H1 (cell line): ENCODE measurements around the gene CACNG1. TPM values are rescaled to one million over a fixed set of nuclear protein-coding genes. Genes with fewer than 3 reads are reported as not detected.
"Not testable (repeated sequence)": the region's sequence is repeated elsewhere in the genome, so short reads cannot be mapped to it uniquely, and the experiment has no call there.

ENCODE experiments used
- CTCF ChIA-PET: fragments of 300-600 bp; sonication (Branson Sonifier 250); formaldehyde crosslinking; loops from one replicate; lab custom pipeline; 2021; ENCODE audit not compliant: partially characterized antibody; lab: Charles Lee
- POLR2A ChIA-PET: fragments of 300-600 bp; sonication (Branson Sonifier 250); formaldehyde crosslinking; loops from one replicate; lab custom pipeline; 2021; ENCODE audit warnings: inconsistent platforms; ENCODE audit not compliant: partially characterized antibody; lab: Charles Lee
- DNase-seq, 2 experiments: peaks; one replicate each; pipeline versions ENCODE4 v3.0.0 to v3.0.0-alpha.2; 2010 to 2022; ENCODE audit warnings: low spot score in 2 of 2, low read depth in 1 of 2, mixed read lengths in 1 of 2
- FAIRE-seq: peaks from 2 replicates; lab custom pipeline; 2011; peaks lifted over from hg19 to GRCh38; lab: Jason Lieb, UNC
- H2AFZ ChIP-seq: 2 replicates; pipeline ENCODE4 v1.8.1; 2012; ENCODE audit warnings: low read length, inconsistent platforms
- H2AK5ac ChIP-seq: 2 replicates; pipeline ENCODE4 v1.6.1; 2013; ENCODE audit warnings: low read depth, low read length
- H2BK120ac ChIP-seq: replicated peaks from 2 replicates; pipeline ENCODE3; 2013; ENCODE audit warnings: low read depth, low read length, inconsistent platforms
- H2BK12ac ChIP-seq: 2 replicates; pipeline ENCODE4 v1.6.1; 2013; ENCODE audit warnings: low read depth, low read length
- H2BK15ac ChIP-seq: 2 replicates; pipeline ENCODE4 v1.6.1; 2013; ENCODE audit warnings: low read length
- H2BK20ac ChIP-seq: 2 replicates; pipeline ENCODE4 v1.6.1; 2013; ENCODE audit warnings: low read length
- H2BK5ac ChIP-seq: 2 replicates; pipeline ENCODE4 v1.6.1; 2013; ENCODE audit warnings: low read depth, low read length
- H3K14ac ChIP-seq: 2 replicates; pipeline ENCODE4 v1.6.1; 2013; ENCODE audit warnings: inconsistent platforms; ENCODE audit not compliant: insufficient read length
- H3K18ac ChIP-seq: 2 replicates; pipeline ENCODE4 v1.6.1; 2013; ENCODE audit warnings: low read length; ENCODE audit errors: extremely low read depth
- H3K23ac ChIP-seq: 2 replicates; pipeline ENCODE4 v1.6.1; 2013; ENCODE audit warnings: inconsistent platforms; ENCODE audit not compliant: insufficient read length
- H3K23me2 ChIP-seq: 2 replicates; pipeline ENCODE4 v1.6.1; 2013; ENCODE audit warnings: low read depth, low read length
- H3K27ac ChIP-seq: 2 replicates; pipeline ENCODE4 v1.6.1; 2011; ENCODE audit warnings: low read depth, low read length, inconsistent platforms
- H3K27me3 ChIP-seq, 4 experiments: replicated peaks in 1 of 4; 1 replicate in 1 of 4; 2 replicates in 3 of 4; pipeline versions ENCODE4 v1.6.1 to v1.8.1; 2011 to 2013; ENCODE audit warnings: low read length in 3 of 4, mild to moderate bottlenecking in 3 of 4, inconsistent platforms in 2 of 4, mixed read lengths in 2 of 4, moderate library complexity in 1 of 4; ENCODE audit not compliant: control insufficient read depth in 3 of 4, insufficient read depth in 3 of 4; ENCODE audit errors: extremely low read depth in 1 of 4
- H3K36me3 ChIP-seq, 4 experiments: 2 replicates each; pipeline versions ENCODE4 v1.6.1 to v1.8.1; 2011 to 2013; ENCODE audit warnings: mild to moderate bottlenecking in 4 of 4, low read length in 3 of 4, moderate library complexity in 2 of 4, control low read depth in 1 of 4, inconsistent platforms in 1 of 4; ENCODE audit not compliant: insufficient read depth in 4 of 4, control insufficient read depth in 2 of 4
- H3K4ac ChIP-seq: replicated peaks from 2 replicates; pipeline ENCODE3; 2013; ENCODE audit warnings: low read length, low read depth, mixed read lengths, inconsistent platforms; ENCODE audit not compliant: insufficient read length
- H3K4me1 ChIP-seq, 4 experiments: replicated peaks in 1 of 4; 1 replicate in 1 of 4; 2 replicates in 3 of 4; pipeline versions ENCODE4 v1.6.1 to v1.8.1; 2011 to 2013; ENCODE audit warnings: low read length in 3 of 4, inconsistent platforms in 2 of 4, mixed read lengths in 1 of 4; ENCODE audit not compliant: insufficient read depth in 4 of 4, control insufficient read depth in 3 of 4
- H3K4me2 ChIP-seq, 2 experiments: 2 replicates each; pipeline versions ENCODE4 v1.6.1 to v1.8.1; 2011 to 2013; ENCODE audit warnings: low read depth in 2 of 2, low read length in 2 of 2, control low read depth in 1 of 2, inconsistent platforms in 1 of 2, mild to moderate bottlenecking in 1 of 2; ENCODE audit not compliant: insufficient read depth in 1 of 2
- H3K4me3 ChIP-seq, 4 experiments: fragments of 200-600, 300-600 bp in 1 of 4; sonication (generic), shearing (Covaris generic), sonication (Bioruptor Twin) in 1 of 4; 2 replicates each; pipeline versions ENCODE4 v1.5.1 to v1.8.1; 2011 to 2016; ENCODE audit warnings: low read length in 4 of 4, low read depth in 3 of 4, control low read depth in 2 of 4, inconsistent platforms in 2 of 4, mild to moderate bottlenecking in 2 of 4, mixed read lengths in 1 of 4, moderate library complexity in 1 of 4; ENCODE audit not compliant: insufficient read depth in 2 of 4; ENCODE audit errors: extremely low read depth in 1 of 4
- H3K56ac ChIP-seq: replicated peaks from 2 replicates; pipeline ENCODE3; 2013; ENCODE audit warnings: low read depth, mild to moderate bottlenecking, mixed read lengths, low read length, inconsistent platforms; ENCODE audit not compliant: insufficient read length
- H3K79me1 ChIP-seq: 2 replicates; pipeline ENCODE4 v1.6.1; 2013; ENCODE audit warnings: low read depth, low read length, control low read depth
- H3K79me2 ChIP-seq, 2 experiments: 2 replicates each; pipeline versions ENCODE4 v1.6.1 to v1.8.1; 2012 to 2013; ENCODE audit warnings: low read length in 2 of 2, mild to moderate bottlenecking in 2 of 2, inconsistent platforms in 1 of 2; ENCODE audit not compliant: insufficient read depth in 2 of 2, control insufficient read depth in 1 of 2
- H3K9ac ChIP-seq, 4 experiments: replicated peaks in 1 of 4; 1 replicate in 1 of 4; 2 replicates in 3 of 4; pipeline versions ENCODE4 v1.6.1 to v1.8.1; 2011 to 2013; ENCODE audit warnings: low read depth in 3 of 4, low read length in 3 of 4, control low read depth in 2 of 4, mild to moderate bottlenecking in 2 of 4, moderate library complexity in 2 of 4, inconsistent platforms in 1 of 4; ENCODE audit errors: extremely low read depth in 1 of 4
- H3K9me3 ChIP-seq, 2 experiments: 2 replicates each; pipeline versions ENCODE4 v1.6.1 to v1.8.1; 2012 to 2013; ENCODE audit warnings: mild to moderate bottlenecking in 2 of 2, moderate library complexity in 2 of 2, control low read depth in 1 of 2, inconsistent platforms in 1 of 2, low read depth in 1 of 2, low read length in 1 of 2, mixed read lengths in 1 of 2; ENCODE audit not compliant: insufficient read depth in 2 of 2
- H4K20me1 ChIP-seq, 2 experiments: replicated peaks in 1 of 2; 2 replicates each; pipeline versions ENCODE3 to v1.8.1; 2011 to 2013; ENCODE audit warnings: inconsistent platforms in 2 of 2, low read length in 2 of 2, mild to moderate bottlenecking in 1 of 2; ENCODE audit not compliant: insufficient read depth in 2 of 2, control insufficient read depth in 1 of 2
- H4K5ac ChIP-seq: 2 replicates; pipeline ENCODE4 v1.6.1; 2013; ENCODE audit warnings: low read length, low read depth, mixed read lengths, inconsistent platforms; ENCODE audit not compliant: insufficient read length
- H4K8ac ChIP-seq: 2 replicates; pipeline ENCODE4 v1.8.0; 2013; ENCODE audit warnings: mild to moderate bottlenecking, moderate library complexity, low read length, inconsistent platforms; ENCODE audit not compliant: insufficient read depth; ENCODE audit errors: extremely low read depth
- H4K91ac ChIP-seq: replicated peaks from 2 replicates; pipeline ENCODE3; 2013; ENCODE audit warnings: low read length, mixed read lengths, inconsistent platforms; ENCODE audit not compliant: insufficient read length
- ASH2L ChIP-seq: fragments of 200-600, 300-600 bp; sonication (generic); IDR thresholded peaks from one replicate; pipeline ENCODE4 v1.7.1; 2017; ENCODE audit warnings: low read length
- CHD2 ChIP-seq: IDR thresholded peaks from 2 replicates; pipeline ENCODE4 v1.6.1; 2012; ENCODE audit warnings: low read length, improper control_type of control experiment
- CREB1 ChIP-seq: IDR thresholded peaks from 2 replicates; pipeline ENCODE4 v1.6.1; 2012; ENCODE audit warnings: inconsistent platforms
- POLR2A ChIP-seq, 2 experiments: IDR thresholded peaks; 1 replicate in 1 of 2; 2 replicates in 1 of 2; pipeline ENCODE4 v1.6.1; 2011; ENCODE audit warnings: low read depth in 2 of 2, low read length in 2 of 2, mild to moderate bottlenecking in 2 of 2; ENCODE audit errors: control extremely low read depth in 1 of 2
- SIN3A ChIP-seq, 2 experiments: IDR thresholded peaks in 1 of 2; conservative IDR thresholded peaks in 1 of 2; 2 replicates each; pipeline ENCODE4 v1.6.1; 2011 to 2012; ENCODE audit warnings: low read length in 2 of 2, improper control_type of control experiment in 1 of 2, low read depth in 1 of 2, mild to moderate bottlenecking in 1 of 2
- SP4 ChIP-seq: IDR thresholded peaks from 2 replicates; pipeline ENCODE4 v1.6.1; 2012; ENCODE audit warnings: low read length, inconsistent platforms
- TAF1 ChIP-seq: IDR thresholded peaks from 2 replicates; pipeline ENCODE4 v1.6.1; 2011; ENCODE audit warnings: mild to moderate bottlenecking, low read depth, low read length
- WGBS, 2 experiments: shearing (Covaris generic) in 1 of 2; methylation state at CpG; one replicate each; pipeline versions ENCODE4 v1.1.6 to v1.1.7; 2013 to 2015; ENCODE audit warnings: low lambda C conversion rate in 2 of 2, mixed read lengths in 2 of 2, inconsistent platforms in 1 of 2, low coverage in 1 of 2, missing lambda C conversion rate in 1 of 2; ENCODE audit not compliant: insufficient replicate concordance in 2 of 2, insufficient coverage in 1 of 2, insufficient read length in 1 of 2; ENCODE audit errors: extremely low coverage in 1 of 2, missing lambda C conversion rate in 1 of 2; 5-methylcytosine and 5-hydroxymethylcytosine counted together
- polyA plus RNA-seq, 7 experiments: library from polyadenylated mRNA; depleted of rRNA in 3 of 7; stranded (reverse) in 5 of 7; unstranded in 2 of 7; fragments of >200 nt in 5 of 7; fragments of 200-250 nt in 2 of 7; gene quantifications; 1 replicate in 5 of 7; 2 replicates in 1 of 7; 4 replicates in 1 of 7; pipeline versions ENCODE4 v1.2.1 to v1.2.3, GENCODE V29; 2011 to 2013; ENCODE audit warnings: missing spikeins in 2 of 7, mixed read lengths in 2 of 7
- total RNA-seq: library from RNA; stranded (reverse); fragmentation: NEBNext Ultra II Directional; extraction: Animal tissue kit (Norgen Biotek cat#: 25700); gene quantifications from 2 replicates; pipeline ENCODE4 v1.2.1, GENCODE V29; 2021

Gene CACNG1
- total and polyA plus RNA-seq, 2 of the 8 experiments (the other 6 are each of a cell fraction or from before 2014, with no cell fraction given): not detected

DNA sequence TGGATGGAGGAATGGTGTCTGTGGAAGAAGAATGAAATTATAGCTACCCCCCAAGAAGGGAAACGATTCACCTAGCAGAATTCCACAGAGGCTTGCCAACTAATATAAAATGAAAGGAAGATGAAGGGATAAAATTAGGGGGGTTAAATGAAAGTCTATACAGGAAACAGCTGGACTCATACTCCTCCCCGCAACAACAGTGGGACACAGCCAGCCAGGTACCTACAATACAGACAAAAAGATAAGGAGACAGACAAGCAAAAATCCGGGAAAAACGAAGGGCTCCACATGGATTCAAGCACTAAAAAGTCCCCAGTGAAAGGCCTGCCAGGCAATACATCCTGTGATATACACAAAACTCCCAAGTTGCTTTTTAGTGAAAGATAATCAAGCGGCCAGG lies 47.9 kb downstream of the CACNG1 start (continued):
- TF ChIP-seq SIN3A (conservative IDR thresholded peaks at IDR 0.05 in 1 of 2, IDR thresholded peaks at IDR 0.05 in 1 of 2; ENCODE audit: low read depth in 1 of 2, low read length in 2 of 2) (no peak), ASH2L (no peak), CHD2 (no peak), SP4 (no peak), CREB1 (no peak), TAF1 (no peak), POLR2A (IDR thresholded peaks at IDR 0.05; ENCODE audit: control extremely low read depth in 1 of 2, low read depth in 2 of 2, low read length in 2 of 2) (no peak)

DNA sequence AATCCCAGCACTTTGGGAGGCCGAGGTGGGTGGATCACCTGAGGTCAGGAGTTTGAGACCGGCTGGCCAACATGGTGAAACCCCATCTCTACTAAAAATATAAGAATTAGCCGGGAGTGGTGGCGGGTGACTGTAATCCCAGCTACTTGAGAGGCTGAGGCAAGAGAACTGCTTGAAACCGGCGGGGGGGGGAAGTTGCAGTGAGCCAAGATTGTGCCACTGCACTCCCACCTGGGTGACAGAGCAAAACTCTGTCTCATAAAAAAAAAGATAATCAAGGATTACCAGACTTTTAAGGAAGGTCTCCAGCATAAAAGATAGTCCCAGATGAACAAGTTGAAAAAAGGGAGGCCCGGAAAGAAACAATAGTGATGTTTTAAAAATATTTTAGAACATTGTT lies 48.4 kb downstream of the CACNG1 start:
- FAIRE-seq: not testable (repeated sequence)

More for the DNA sequence above, 48.4 kb downstream of the CACNG1 start:
- H3K9ac ChIP-seq, H2AFZ ChIP-seq, H4K5ac ChIP-seq, H3K14ac ChIP-seq, H3K79me1 ChIP-seq, H3K4me3 ChIP-seq, H2BK20ac ChIP-seq, H3K23me2 ChIP-seq, H3K4me1 ChIP-seq, H2BK120ac ChIP-seq, H3K9me3 ChIP-seq, H3K36me3 ChIP-seq, CTCF ChIA-PET, H3K27ac ChIP-seq, H3K23ac ChIP-seq, H4K8ac ChIP-seq, H2BK5ac ChIP-seq, H3K4ac ChIP-seq, H4K20me1 ChIP-seq, H4K91ac ChIP-seq, H3K18ac ChIP-seq, H3K4me2 ChIP-seq, POLR2A ChIA-PET, DNase-seq, H2BK12ac ChIP-seq, H2BK15ac ChIP-seq, H3K79me2 ChIP-seq, H2AK5ac ChIP-seq, H3K27me3 ChIP-seq, H3K56ac ChIP-seq: not testable (repeated sequence)
- 80% methylated on average over 7 of the region's 7 CpGs; no CpG with 5 or more reads in 1 of the 2 experiments for WGBS, 2 experiments
